Skeletal muscle tissue (tissue), 4 donors: ENCODE results near the gene FLT3LG. TPM values are rescaled to one million over a fixed set of nuclear protein-coding genes. Genes with fewer than 3 reads are reported as not detected.
"Not testable (repeated sequence)": the region's sequence is repeated elsewhere in the genome, so short reads cannot be mapped to it uniquely, and the experiment has no call there.

Experiments used
- H3K27ac ChIP-seq: one replicate; pipeline ENCODE4 v1.7.0; 2013; ENCODE audit warnings: mild to moderate bottlenecking, low read depth, low read length, inconsistent platforms
- H3K27me3 ChIP-seq, 3 donors: one replicate each; pipeline ENCODE4 v1.7.0; 2013; ENCODE audit warnings: low read length in 3 of 3; ENCODE audit not compliant: control insufficient read depth in 3 of 3, insufficient read depth in 3 of 3
- H3K36me3 ChIP-seq, 3 donors: one replicate each; pipeline ENCODE4 v1.7.0; 2013; ENCODE audit warnings: low read length in 3 of 3; ENCODE audit not compliant: control insufficient read depth in 3 of 3, insufficient read depth in 3 of 3
- H3K4me1 ChIP-seq, 3 donors: one replicate each; pipeline ENCODE4 v1.7.0; 2013; ENCODE audit warnings: low read length in 3 of 3, mild to moderate bottlenecking in 3 of 3; ENCODE audit not compliant: control insufficient read depth in 3 of 3, insufficient read depth in 3 of 3
- H3K4me3 ChIP-seq, 3 donors: one replicate each; pipeline ENCODE4 v1.7.0; 2013; ENCODE audit warnings: low read length in 3 of 3
- H3K9ac ChIP-seq, 3 donors: one replicate each; pipeline ENCODE4 v1.7.0; 2013; ENCODE audit warnings: low read length in 3 of 3, mild to moderate bottlenecking in 3 of 3, moderate library complexity in 2 of 3, low read depth in 1 of 3
- H3K9me3 ChIP-seq, 3 donors: one replicate each; pipeline ENCODE4 v1.7.0; 2013; ENCODE audit warnings: low read length in 3 of 3; ENCODE audit not compliant: control insufficient read depth in 3 of 3
- total RNA-seq: library from RNA; depleted of rRNA; stranded (reverse); fragments of >200 nt; gene quantifications from one replicate; pipeline ENCODE4 v1.2.3, GENCODE V29; 2014
- donor health status: Osteomylitis.

Gene FLT3LG
- total RNA-seq, 1 donor from 2014 or later, result 0.52 TPM

DNA sequence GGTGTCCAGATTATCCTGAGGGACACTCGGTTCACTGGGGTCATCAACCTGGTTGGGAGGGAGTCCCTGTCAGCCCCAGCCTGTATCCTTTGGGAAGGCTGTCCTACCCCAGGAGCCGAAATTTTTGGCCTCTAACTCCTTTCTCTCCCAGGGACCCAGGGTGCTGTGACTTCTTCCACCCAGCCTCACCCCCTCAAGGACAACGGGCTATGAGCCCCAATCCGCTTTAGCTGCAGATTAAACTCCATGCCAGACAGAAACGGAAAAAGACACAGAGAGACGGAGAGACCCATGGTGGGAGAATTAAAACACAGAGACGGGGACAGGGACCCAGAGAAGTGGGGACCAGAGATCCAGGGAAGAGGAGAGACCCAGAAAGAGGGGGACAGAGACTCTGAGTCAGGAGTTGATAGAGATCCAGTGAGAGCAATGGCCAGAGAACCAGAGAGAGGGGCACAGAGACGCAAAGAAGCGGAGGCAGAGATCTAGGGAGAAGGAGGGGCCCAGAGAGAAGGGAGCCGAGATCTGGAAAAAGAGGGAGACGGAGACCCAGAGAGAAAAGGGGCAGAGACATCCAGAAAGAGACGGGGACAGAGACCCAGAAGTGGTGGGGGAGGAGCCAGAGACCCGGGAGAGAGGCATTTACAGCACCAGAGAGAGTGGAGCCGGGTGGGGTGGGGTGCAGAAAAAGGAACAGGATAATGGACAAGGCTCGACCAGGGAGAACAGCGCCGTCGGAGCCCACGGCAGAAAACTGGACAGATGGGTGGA is 33.4 kb upstream of the FLT3LG start:
- Histone ChIP-seq H3K4me3 (peak overlapping the region; percentile 36 to 59 (median 58)), H3K36me3 (no peaks in the 10 kb centered on the region), H3K9ac (peak overlapping the region in 1 of 3 donors; percentile 60), H3K9me3 (no peaks in the 10 kb centered on the region), H3K27me3 (peaks cover 60 to 62% (median 61%) of the 10 kb centered on the region in 3 donors), H3K27ac (no peak overlapping the region), H3K4me1 (peaks cover 4 to 20% (median 8%) of the 10 kb centered on the region in 3 donors)

DNA sequence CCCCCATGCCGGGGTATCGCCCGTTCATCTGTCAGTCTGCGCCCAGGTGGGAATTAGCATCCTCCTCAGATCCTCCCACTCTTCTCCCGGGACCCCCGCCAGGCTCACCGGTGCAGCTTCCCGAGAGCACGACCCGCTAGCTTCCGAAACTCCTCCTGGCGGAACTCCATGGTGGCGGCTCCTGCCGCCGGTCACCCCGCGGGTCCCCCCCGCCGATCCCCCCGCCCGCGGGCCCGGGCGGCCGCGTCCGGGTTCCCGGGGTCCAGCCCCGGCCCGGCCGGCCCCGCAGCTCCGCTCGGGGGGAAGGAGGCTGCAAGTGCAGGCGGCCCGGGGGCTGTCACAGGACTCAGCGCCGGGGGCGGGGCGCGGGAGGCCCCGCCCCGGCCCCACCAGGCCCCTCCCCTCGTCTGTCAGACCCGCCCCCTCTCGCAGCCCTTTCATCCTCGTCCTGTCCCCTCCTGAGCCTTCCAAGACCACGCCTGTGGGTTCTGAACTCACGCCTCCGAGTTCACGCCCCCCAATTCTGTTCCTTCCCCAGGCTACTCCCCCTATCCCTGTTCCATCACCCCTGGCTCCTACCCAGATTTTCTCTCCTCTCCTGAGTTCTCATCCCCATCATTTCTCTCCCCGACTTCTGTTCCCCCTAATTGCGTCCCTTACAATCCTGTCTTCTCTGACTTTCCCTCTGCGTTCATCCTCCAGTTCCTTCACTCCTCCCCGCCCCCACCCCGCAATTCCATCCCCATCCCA is 32.6 kb upstream of the FLT3LG start, which contains the start of gene SLC17A7:
Gene SLC17A7 (minus strand): TSS at position 318 of the 750 bp plus-strand sequence. CDS start 148 bp downstream, at position 170.
- H3K27ac ChIP-seq, result peak within 1 kb of the TSS; percentile 55
- no peaks in the 10 kb centered on the region for H3K36me3 ChIP-seq
- H3K4me1 ChIP-seq, result peaks cover 4 to 18% (median 8%) of the 10 kb centered on the region in 3 donors
- no peaks in the 10 kb centered on the region for H3K9me3 ChIP-seq
- peak within 1 kb of the TSS in 1 of 3 donors; percentile 60 for H3K9ac ChIP-seq
- H3K27me3 ChIP-seq, result peaks cover 54% of the 10 kb centered on the region in 3 donors
- peak within 1 kb of the TSS; percentile 36 to 59 (median 58) for H3K4me3 ChIP-seq

DNA sequence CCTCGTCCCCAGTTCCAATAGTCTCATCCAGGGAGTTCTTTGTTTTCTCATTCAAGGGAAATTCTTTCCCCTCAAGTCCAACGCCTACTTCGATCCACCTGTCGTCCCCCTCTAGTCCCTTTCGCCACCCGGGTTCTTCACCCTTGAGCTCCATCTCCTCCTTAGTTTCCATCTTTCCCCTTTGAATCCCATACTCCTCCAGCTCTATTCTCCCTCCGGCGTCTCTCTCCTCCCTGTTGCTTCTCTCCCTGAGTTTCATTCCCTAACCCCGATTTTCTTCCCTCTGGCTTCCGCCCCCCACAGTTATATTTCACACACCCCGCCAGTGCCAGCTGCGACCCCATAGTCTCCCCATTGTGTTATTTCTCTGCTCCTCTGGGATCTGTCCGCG is 32.1 kb upstream of the FLT3LG start:
- Histone ChIP-seq H3K9ac (peak overlapping the region in 1 of 3 donors; percentile 40), H3K27me3 (peaks cover 48 to 49% (median 48%) of the 10 kb centered on the region in 3 donors), H3K9me3 (no peaks in the 10 kb centered on the region), H3K36me3 (peaks cover 5% of the 10 kb centered on the region in 3 donors), H3K27ac (peak overlapping the region; percentile 55), H3K4me3 (peak overlapping the region in 1 of 3 donors; percentile 55), H3K4me1 (peaks cover 4 to 16% (median 8%) of the 10 kb centered on the region in 3 donors)

DNA sequence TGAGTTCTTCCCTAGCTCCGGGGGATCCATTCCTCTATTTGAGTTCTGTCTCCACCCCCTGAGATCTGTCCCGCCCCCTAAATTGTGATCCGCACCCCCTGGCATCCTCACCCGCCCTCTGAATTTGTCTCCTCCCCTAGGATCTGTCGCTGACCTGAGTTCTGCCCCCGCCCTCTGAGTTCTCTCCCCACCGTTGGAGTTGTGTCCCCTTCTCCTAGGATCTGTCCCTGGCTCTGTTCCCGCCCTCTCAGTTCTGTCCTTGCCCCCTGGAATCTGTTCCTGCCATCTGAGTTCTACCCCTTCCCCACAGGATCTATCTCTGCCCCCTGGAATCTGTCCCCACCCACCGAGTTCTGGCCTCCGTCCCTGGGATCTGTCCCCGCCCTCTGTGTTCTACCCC is 31.7 kb upstream of the FLT3LG start:
- Histone ChIP-seq H3K36me3 (peaks cover 6 to 8% (median 8%) of the 10 kb centered on the region in 3 donors), H3K4me3 (peak overlapping the region in 1 of 3 donors; percentile 55), H3K4me1 (peaks cover 4 to 16% (median 8%) of the 10 kb centered on the region in 3 donors), H3K27me3 (peaks cover 45 to 47% (median 46%) of the 10 kb centered on the region in 3 donors), H3K27ac (peak overlapping the region; percentile 55), H3K9ac (peak overlapping the region in 1 of 3 donors; percentile 40), H3K9me3 (no peaks in the 10 kb centered on the region)

DNA sequence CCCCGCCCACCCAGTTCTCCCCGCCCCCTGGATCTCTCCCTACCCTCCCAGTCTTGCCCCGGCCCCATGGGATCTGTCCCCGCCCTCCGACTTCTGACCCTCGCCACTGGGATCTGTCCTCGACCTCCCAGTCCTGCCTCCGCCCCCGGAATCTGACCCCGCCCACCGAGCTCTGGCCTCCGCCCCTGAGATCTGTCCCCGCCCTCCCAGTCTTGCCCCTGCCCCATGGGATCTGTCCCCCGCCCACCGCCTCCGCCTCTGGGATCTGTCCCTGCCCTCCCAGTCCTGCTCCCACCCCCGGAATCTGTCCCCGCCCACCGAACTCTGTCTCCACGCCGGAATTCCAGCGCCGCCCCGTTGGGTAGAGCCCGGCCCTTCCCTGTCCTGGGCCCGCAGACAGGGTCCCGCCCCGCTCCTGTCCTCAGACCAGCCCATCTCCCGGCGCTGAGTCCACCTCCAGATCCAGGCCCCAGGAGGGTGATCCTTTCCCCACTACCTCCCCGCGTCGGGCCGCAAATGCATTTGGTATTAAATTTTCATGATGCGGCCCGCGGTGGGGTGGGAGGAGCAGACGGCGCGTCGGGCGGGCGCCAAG is 31.1 kb upstream of the FLT3LG start:
- peaks cover 40 to 42% (median 41%) of the 10 kb centered on the region in 3 donors for H3K27me3 ChIP-seq
- H3K9me3 ChIP-seq, result no peaks in the 10 kb centered on the region
- peaks cover 6 to 11% (median 8%) of the 10 kb centered on the region in 3 donors for H3K36me3 ChIP-seq
- peak overlapping the region; percentile 61 to 77 (median 70) for H3K4me3 ChIP-seq
- H3K4me1 ChIP-seq, result peaks cover 4 to 16% (median 11%) of the 10 kb centered on the region in 3 donors
- H3K9ac ChIP-seq, result peak overlapping the region in 2 of 3 donors; percentile 38 to 70
- peak overlapping the region; percentile 69 for H3K27ac ChIP-seq

DNA sequence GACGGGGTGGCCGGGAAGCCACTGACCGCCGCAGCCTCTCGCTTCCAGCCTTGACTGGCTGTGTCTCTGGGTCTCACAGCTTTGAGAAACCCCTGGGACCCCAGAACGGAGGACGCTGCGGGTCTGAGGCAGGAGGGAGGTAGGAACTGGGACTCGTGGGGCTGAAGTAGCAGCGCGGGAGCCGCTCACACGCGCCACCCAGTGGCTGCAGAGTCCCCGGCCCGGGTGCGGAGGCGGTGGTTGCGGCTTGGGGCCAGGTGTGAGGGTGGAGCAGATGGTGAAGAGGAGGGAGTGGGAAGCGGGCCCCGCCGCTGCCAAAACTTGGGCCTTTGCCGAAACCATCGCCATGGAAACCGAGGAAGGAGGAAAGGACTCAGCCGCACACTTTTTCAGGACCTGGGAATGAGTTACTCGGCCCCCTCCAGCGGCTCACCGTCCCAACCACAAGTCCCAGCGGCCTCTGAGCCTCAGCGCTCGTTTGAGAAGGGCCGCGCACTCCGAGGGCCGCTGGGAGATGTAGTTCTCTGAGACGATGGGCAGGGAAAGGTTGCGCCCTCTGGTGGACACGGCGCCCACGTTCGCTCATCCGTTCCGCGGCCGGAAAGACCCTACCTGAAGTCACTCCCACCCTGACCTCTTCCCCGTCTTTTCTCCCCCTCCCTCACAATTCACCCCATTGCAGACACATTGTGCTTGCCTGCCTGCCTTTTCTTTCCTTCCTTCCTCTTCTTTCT is 30.5 kb upstream of the FLT3LG start:
- H3K36me3 ChIP-seq, result peaks cover 6 to 17% (median 13%) of the 10 kb centered on the region in 3 donors
- H3K4me1 ChIP-seq, result peaks cover 4 to 16% (median 11%) of the 10 kb centered on the region in 3 donors
- H3K9ac ChIP-seq, result peak overlapping the region; percentile 38 to 70 (median 51)
- peak overlapping the region; percentile 61 to 77 (median 70) for H3K4me3 ChIP-seq
- no peaks in the 10 kb centered on the region for H3K9me3 ChIP-seq
- peaks cover 33 to 35% (median 34%) of the 10 kb centered on the region in 3 donors for H3K27me3 ChIP-seq
- peak overlapping the region; percentile 69 for H3K27ac ChIP-seq

DNA sequence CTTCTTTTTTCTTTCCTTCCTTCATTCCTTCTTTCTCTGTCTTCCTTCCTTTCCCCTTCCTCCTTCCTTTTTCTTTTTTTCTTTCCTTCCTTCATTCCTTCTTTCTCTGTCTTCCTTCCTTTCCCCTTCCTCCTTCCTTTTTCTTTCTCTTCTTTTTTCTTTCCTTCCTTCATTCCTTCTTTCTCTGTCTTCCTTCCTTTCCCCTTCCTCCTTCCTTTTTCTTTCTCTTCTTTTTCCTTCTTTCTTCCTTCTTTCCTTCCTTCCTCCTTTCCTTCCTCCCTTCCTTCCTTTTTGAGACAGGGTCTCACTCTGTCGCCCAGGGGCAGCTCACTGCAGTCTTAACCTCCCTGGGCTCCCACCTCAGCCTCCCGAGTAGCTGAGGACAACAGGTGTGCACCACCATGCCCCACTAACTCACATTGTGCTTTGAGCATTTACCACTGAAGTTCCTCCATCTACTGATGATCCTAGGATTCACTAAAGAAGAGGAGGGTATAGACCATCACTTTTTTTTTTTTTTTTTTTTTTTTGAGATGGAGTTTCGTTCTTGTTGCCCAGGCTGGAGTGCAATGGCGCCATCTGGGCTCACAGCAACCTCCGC is 29.8 kb upstream of the FLT3LG start:
- peaks cover 8 to 19% (median 18%) of the 10 kb centered on the region in 3 donors for H3K36me3 ChIP-seq
- not testable (repeated sequence) for H3K27ac ChIP-seq, H3K9ac ChIP-seq, H3K4me3 ChIP-seq, H3K9me3 ChIP-seq
- peaks cover 27 to 28% (median 28%) of the 10 kb centered on the region in 3 donors for H3K27me3 ChIP-seq
- H3K4me1 ChIP-seq, result peaks cover 6 to 18% (median 13%) of the 10 kb centered on the region in 3 donors

DNA sequence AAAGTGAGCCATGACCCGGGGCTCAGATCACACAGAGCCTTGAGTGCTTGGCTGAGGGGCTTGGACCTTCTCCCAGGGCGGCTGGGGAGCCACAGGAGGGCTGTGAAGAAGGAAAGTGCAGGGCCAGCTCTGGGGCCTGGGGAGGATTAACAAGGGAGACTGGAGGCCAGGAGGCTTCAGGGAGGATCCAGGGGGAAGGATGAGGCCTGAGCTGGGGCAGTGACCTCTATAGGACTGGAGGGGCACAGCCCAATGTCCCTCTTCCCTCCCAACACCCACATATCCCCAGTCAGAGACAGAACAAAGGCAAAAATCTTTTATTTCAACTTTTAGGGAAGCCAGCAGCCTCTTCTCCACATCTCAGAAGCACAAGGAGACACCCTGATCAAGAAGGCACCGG is 28.0 kb upstream of the FLT3LG start:
- Histone ChIP-seq H3K4me3 (no peak overlapping the region), H3K27me3 (peaks cover 10 to 12% (median 11%) of the 10 kb centered on the region in 3 donors), H3K4me1 (peaks cover 15 to 25% (median 15%) of the 10 kb centered on the region in 3 donors), H3K9me3 (no peaks in the 10 kb centered on the region), H3K27ac (no peak overlapping the region), H3K9ac (no peak overlapping the region), H3K36me3 (peaks cover 11 to 20% (median 19%) of the 10 kb centered on the region in 3 donors)
